GM12865 (cell line): ENCODE data around the gene ARHGAP6.

Experiments
- DNase-seq: peaks from one replicate; pipeline ENCODE4 v3.0.0; 2010; ENCODE audit warnings: low read depth
- H3K4me3 ChIP-seq: 2 replicates; pipeline ENCODE4 v1.5.1; 2011; ENCODE audit warnings: mild to moderate bottlenecking, low read depth, low read length, control low read depth
- TF ChIP-seq, protein P1 (sequence below): IDR thresholded peaks from 2 replicates; pipeline ENCODE4 v1.5.1; 2011; ENCODE audit warnings: low read length, control low read depth, low read depth, inconsistent platforms; ENCODE audit not compliant: insufficient read depth; ENCODE audit errors: missing control alignments

Gene ARHGAP6

GRCh38 chrX:11420851-11421250 is 244.9 kb downstream of the ARHGAP6 start:
- no peak for DNase-seq
- no peak overlapping the region for H3K4me3 ChIP-seq
- TF ChIP-seq, protein P1, sequence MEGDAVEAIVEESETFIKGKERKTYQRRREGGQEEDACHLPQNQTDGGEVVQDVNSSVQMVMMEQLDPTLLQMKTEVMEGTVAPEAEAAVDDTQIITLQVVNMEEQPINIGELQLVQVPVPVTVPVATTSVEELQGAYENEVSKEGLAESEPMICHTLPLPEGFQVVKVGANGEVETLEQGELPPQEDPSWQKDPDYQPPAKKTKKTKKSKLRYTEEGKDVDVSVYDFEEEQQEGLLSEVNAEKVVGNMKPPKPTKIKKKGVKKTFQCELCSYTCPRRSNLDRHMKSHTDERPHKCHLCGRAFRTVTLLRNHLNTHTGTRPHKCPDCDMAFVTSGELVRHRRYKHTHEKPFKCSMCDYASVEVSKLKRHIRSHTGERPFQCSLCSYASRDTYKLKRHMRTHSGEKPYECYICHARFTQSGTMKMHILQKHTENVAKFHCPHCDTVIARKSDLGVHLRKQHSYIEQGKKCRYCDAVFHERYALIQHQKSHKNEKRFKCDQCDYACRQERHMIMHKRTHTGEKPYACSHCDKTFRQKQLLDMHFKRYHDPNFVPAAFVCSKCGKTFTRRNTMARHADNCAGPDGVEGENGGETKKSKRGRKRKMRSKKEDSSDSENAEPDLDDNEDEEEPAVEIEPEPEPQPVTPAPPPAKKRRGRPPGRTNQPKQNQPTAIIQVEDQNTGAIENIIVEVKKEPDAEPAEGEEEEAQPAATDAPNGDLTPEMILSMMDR = no peak

GRCh38 chrX:11419102-11419501 is 246.6 kb downstream of the ARHGAP6 start:
- H3K4me3 ChIP-seq = no peak overlapping the region
- TF ChIP-seq, protein P1 = no peak
- DNase-seq = no peak

GRCh38 chrX:11416600-11416999 is 249.1 kb downstream of the ARHGAP6 start:
- no peak for DNase-seq
- TF ChIP-seq, protein P1 = no peak
- H3K4me3 ChIP-seq = no peak overlapping the region

GRCh38 chrX:11414091-11414490 is 251.6 kb downstream of the ARHGAP6 start:
- TF ChIP-seq, protein P1 = no peak
- DNase-seq = no peak
- no peak overlapping the region for H3K4me3 ChIP-seq

- TF ChIP-seq, protein P1 = no peak
- no peak for DNase-seq
- H3K4me3 ChIP-seq = no peak overlapping the region
Observed at GRCh38 chrX:11412715-11413623, 252.8 kb downstream of the ARHGAP6 start.

- no peak overlapping the region for H3K4me3 ChIP-seq
- TF ChIP-seq, protein P1 = no peak
- no peak for DNase-seq
Observed at GRCh38 chrX:11409957-11410356, 255.8 kb downstream of the ARHGAP6 start.
